ENCODE measurements around the gene IFNB1.

GRCh38 chr9:21039302-21039701 is 38.4 kb downstream of the IFNB1 start:
- no peak for TF ChIP-seq CTCF (IDR thresholded peaks at IDR 0.05)
- no peak for TF ChIP-seq POLR2AphosphoS5 (IDR thresholded peaks at IDR 0.05; ENCODE audit: insufficient read depth in 1 of 2, low read depth in 1 of 2)
